ENCODE measurements around the gene XRCC1.

DNA sequence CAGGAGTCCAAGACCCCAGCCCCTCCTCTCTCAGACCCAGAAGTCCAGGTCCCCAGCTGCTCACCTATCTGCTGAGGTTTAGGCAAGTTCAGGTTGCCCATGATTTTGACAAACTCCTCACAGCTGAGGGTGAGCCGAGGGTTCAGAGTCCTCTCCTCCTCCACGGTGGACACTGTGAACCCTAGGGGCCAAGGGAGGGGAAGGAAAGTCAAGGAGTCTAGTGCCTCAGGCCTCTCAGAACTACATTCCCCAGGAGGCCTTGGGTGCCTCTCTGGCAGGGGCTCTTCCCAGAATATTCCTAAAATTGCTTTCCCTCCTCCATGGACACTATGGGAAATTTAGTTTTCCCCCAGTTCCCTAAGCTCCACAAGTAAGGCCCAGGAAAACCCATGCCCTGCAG lies 67.4 kb downstream of the XRCC1 start:
- no peak for TF ChIP-seq POLR2A (IDR thresholded peaks at IDR 0.05)
- TF ChIP-seq, protein P1, sequence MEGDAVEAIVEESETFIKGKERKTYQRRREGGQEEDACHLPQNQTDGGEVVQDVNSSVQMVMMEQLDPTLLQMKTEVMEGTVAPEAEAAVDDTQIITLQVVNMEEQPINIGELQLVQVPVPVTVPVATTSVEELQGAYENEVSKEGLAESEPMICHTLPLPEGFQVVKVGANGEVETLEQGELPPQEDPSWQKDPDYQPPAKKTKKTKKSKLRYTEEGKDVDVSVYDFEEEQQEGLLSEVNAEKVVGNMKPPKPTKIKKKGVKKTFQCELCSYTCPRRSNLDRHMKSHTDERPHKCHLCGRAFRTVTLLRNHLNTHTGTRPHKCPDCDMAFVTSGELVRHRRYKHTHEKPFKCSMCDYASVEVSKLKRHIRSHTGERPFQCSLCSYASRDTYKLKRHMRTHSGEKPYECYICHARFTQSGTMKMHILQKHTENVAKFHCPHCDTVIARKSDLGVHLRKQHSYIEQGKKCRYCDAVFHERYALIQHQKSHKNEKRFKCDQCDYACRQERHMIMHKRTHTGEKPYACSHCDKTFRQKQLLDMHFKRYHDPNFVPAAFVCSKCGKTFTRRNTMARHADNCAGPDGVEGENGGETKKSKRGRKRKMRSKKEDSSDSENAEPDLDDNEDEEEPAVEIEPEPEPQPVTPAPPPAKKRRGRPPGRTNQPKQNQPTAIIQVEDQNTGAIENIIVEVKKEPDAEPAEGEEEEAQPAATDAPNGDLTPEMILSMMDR (IDR thresholded peaks at IDR 0.05), result no peak

Data from body of pancreas (tissue), 4 donors.